ENCODE data around the gene GRID1. TPM values are rescaled to one million over a fixed set of nuclear protein-coding genes. Genes with fewer than 3 reads are reported as not detected.

Gene GRID1
- total RNA-seq, 1 experiment from 2014 or later: not detected

DNA sequence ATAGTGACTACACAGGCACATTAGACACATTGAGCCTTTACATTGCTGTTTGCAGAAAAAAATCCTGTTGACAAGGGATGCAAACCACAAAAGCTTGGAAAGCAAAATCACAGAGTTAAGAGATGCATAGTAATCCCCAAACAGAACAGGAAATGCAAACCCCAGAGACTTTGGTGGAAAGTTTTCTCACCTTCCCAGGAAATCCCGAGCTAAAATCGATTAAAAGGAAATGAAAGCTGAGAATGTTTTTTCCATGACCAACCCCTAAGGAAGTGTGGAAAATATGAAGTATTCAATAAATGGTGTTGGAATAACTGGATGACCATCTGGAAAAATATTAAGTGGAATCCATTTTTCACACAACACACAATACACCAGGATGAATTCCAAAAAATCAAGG is 598.7 kb downstream of the GRID1 start:
- intact Hi-C loops (cut with micrococcal nuclease): no loop called here
- H3K27ac ChIP-seq (ENCODE audit: low read length): no peak overlapping the region
- H3K9me3 ChIP-seq (ENCODE audit: low read length): no peaks in the 10 kb centered on the region
- ATAC-seq (no peak), DNase-seq (no peak)
- no peaks in the 10 kb centered on the region for H3K36me3 ChIP-seq (ENCODE audit: low read depth, low read length)
- H3K4me1 ChIP-seq (ENCODE audit: insufficient read depth, low read length): no peaks in the 10 kb centered on the region
- H2AFZ ChIP-seq (ENCODE audit: low read length): no peak overlapping the region
- no peaks in the 10 kb centered on the region for H4K20me1 ChIP-seq (ENCODE audit: low read length)
- H3K9ac ChIP-seq (ENCODE audit: low read length): no peak overlapping the region
- no peak overlapping the region for H3K4me3 ChIP-seq (ENCODE audit: low read length)
- H3K9me2 ChIP-seq (replicated peaks; ENCODE audit: low read length): no peaks in the 10 kb centered on the region
- CTCF ChIA-PET: no interaction called here
- no peaks in the 10 kb centered on the region for H3K79me2 ChIP-seq (ENCODE audit: low read length)
- no peaks in the 10 kb centered on the region for H3K27me3 ChIP-seq (ENCODE audit: low read length)
- BruUV-seq (replicated peaks): no TSS peak
- TF ChIP-seq CTCF (conservative IDR thresholded peaks at IDR 0.05; ENCODE audit: low read depth, low read length) (no peak), EZH2 (IDR thresholded peaks at IDR 0.05; ENCODE audit: low read length, unreplicated experiment) (no peak), EZH2phosphoT487 (IDR thresholded peaks at IDR 0.05; ENCODE audit: borderline replicate concordance, low read length) (no peak)
- no peaks in the 10 kb centered on the region for H3F3A ChIP-seq (ENCODE audit: low read length, unreplicated experiment)
- H3K4me2 ChIP-seq (ENCODE audit: low read length): no peak overlapping the region
- POLR2A ChIA-PET (ENCODE audit: unreplicated experiment): no interaction called here

- Histone ChIP-seq H3K9me3 (ENCODE audit: low read length) (no peaks in the 10 kb centered on the region), H3K27me3 (ENCODE audit: low read length) (no peaks in the 10 kb centered on the region), H4K20me1 (ENCODE audit: low read length) (no peaks in the 10 kb centered on the region), H3F3A (ENCODE audit: low read length, unreplicated experiment) (no peaks in the 10 kb centered on the region), H3K9ac (ENCODE audit: low read length) (no peak overlapping the region), H3K9me2 (replicated peaks; ENCODE audit: low read length) (no peaks in the 10 kb centered on the region), H3K27ac (ENCODE audit: low read length) (no peak overlapping the region), H3K79me2 (ENCODE audit: low read length) (no peaks in the 10 kb centered on the region), H3K4me3 (ENCODE audit: low read length) (no peak overlapping the region), H2AFZ (ENCODE audit: low read length) (no peak overlapping the region), H3K36me3 (ENCODE audit: low read depth, low read length) (no peaks in the 10 kb centered on the region), H3K4me2 (ENCODE audit: low read length) (no peak overlapping the region), H3K4me1 (ENCODE audit: insufficient read depth, low read length) (no peaks in the 10 kb centered on the region)
- BruUV-seq (replicated peaks): no TSS peak
- ChIA-PET CTCF (no interaction called here), POLR2A (ENCODE audit: unreplicated experiment) (no interaction called here)
- DNase-seq: no peak
- no peak for ATAC-seq
- no peak for TF ChIP-seq EZH2phosphoT487 (IDR thresholded peaks at IDR 0.05; ENCODE audit: borderline replicate concordance, low read length)
- intact Hi-C loops (cut with micrococcal nuclease): no loop called here
Measured at GRCh38 chr10:85764108-85764507, 602.5 kb downstream of the GRID1 start.

GRCh38 chr10:85761906-85762445 is 604.6 kb downstream of the GRID1 start:
- Histone ChIP-seq H3K27me3 (ENCODE audit: low read length) (no peaks in the 10 kb centered on the region), H3K9me3 (ENCODE audit: low read length) (no peaks in the 10 kb centered on the region), H2AFZ (ENCODE audit: low read length) (no peak overlapping the region), H3K9me2 (replicated peaks; ENCODE audit: low read length) (no peaks in the 10 kb centered on the region), H3K4me1 (ENCODE audit: insufficient read depth, low read length) (no peaks in the 10 kb centered on the region), H3K27ac (ENCODE audit: low read length) (no peak overlapping the region), H3F3A (ENCODE audit: low read length, unreplicated experiment) (no peaks in the 10 kb centered on the region), H4K20me1 (ENCODE audit: low read length) (no peaks in the 10 kb centered on the region), H3K79me2 (ENCODE audit: low read length) (no peaks in the 10 kb centered on the region), H3K4me2 (ENCODE audit: low read length) (no peak overlapping the region), H3K4me3 (ENCODE audit: low read length) (no peak overlapping the region), H3K9ac (ENCODE audit: low read length) (no peak overlapping the region), H3K36me3 (ENCODE audit: low read depth, low read length) (no peaks in the 10 kb centered on the region)
- ATAC-seq: no peak
- TF ChIP-seq CTCF (conservative IDR thresholded peaks at IDR 0.05; ENCODE audit: low read depth, low read length): no peak
- TF ChIP-seq EZH2 (IDR thresholded peaks at IDR 0.05; ENCODE audit: low read length, unreplicated experiment): no peak
- TF ChIP-seq EZH2phosphoT487 (IDR thresholded peaks at IDR 0.05; ENCODE audit: borderline replicate concordance, low read length): no peak
- POLR2A ChIA-PET (ENCODE audit: unreplicated experiment): interaction anchor here (0.6 kb wide), 1 partner anchor 486 kb away, joined by 4 read pairs; no protein-coding TSS in a partner anchor
- CTCF ChIA-PET: no interaction called here
- intact Hi-C loops (cut with micrococcal nuclease): no loop called here
- DNase-seq: no peak
- BruUV-seq (replicated peaks): no TSS peak

Measured in PC-3 (cell line).